HG03354 (cell line): ENCODE measurements around the gene PITX2.

ENCODE experiments used
- ATAC-seq: cut with Tn5 transposase; IDR thresholded peaks from one replicate; pipeline ENCODE4 v1.9.1; 2021; ENCODE audit warnings: mild to moderate bottlenecking; ENCODE audit not compliant: unreplicated experiment, poor library complexity, severe bottlenecking

PITX2 gene

GRCh38 chr4:110622841-110623717, at the start of gene PITX2:
TSS of gene PITX2 (minus strand) at chr4:110623077. CDS start at chr4:110622460, 617 bp downstream.
- peak; percentile 82 for ATAC-seq

- no peak for ATAC-seq
Observed at GRCh38 chr4:110671679-110672078, 48.8 kb upstream of the PITX2 start.

GRCh38 chr4:110669663-110670062, 46.8 kb upstream of the PITX2 start:
- ATAC-seq: no peak

- ATAC-seq: no peak
Observed at GRCh38 chr4:110668463-110669235, 45.8 kb upstream of the PITX2 start.

- ATAC-seq: no peak
Observed at GRCh38 chr4:110667670-110668069, 44.8 kb upstream of the PITX2 start.

- no peak for ATAC-seq
Observed at GRCh38 chr4:110666030-110666429, 43.2 kb upstream of the PITX2 start.

GRCh38 chr4:110663738-110664444, 41.0 kb upstream of the PITX2 start:
- no peak for ATAC-seq

GRCh38 chr4:110663206-110663605, 40.3 kb upstream of the PITX2 start:
- no peak for ATAC-seq

GRCh38 chr4:110660755-110661154, 37.9 kb upstream of the PITX2 start:
- ATAC-seq: no peak

GRCh38 chr4:110654254-110654635, 31.4 kb upstream of the PITX2 start:
- ATAC-seq: no peak

GRCh38 chr4:110653321-110654253, 30.7 kb upstream of the PITX2 start:
- no peak for ATAC-seq

- no peak for ATAC-seq
Observed at GRCh38 chr4:110644008-110644407, 21.1 kb upstream of the PITX2 start.

- ATAC-seq: no peak
Observed at GRCh38 chr4:110643096-110643495, 20.2 kb upstream of the PITX2 start.

GRCh38 chr4:110641218-110641617, 18.3 kb upstream of the PITX2 start:
- no peak for ATAC-seq

GRCh38 chr4:110640576-110640975, 17.7 kb upstream of the PITX2 start:
- no peak for ATAC-seq

GRCh38 chr4:110639207-110640090, 16.6 kb upstream of the PITX2 start:
- ATAC-seq: no peak

GRCh38 chr4:110638089-110638746, 15.3 kb upstream of the PITX2 start:
- no peak for ATAC-seq
